Common myeloid progenitor, CD34-positive (primary cell): Measurements from ENCODE around the gene RELL2.

Experiments
- CTCF ChIA-PET: fragments of 350-600 bp; sonication (Branson Sonifier 250); formaldehyde crosslinking; loops from one replicate; lab custom pipeline; 2021; ENCODE audit warnings: antibody characterized with exemption; lab: Charles Lee
- POLR2A ChIA-PET: fragments of 350-600 bp; sonication (Branson Sonifier 250); formaldehyde crosslinking; loops from one replicate; lab custom pipeline; 2021; ENCODE audit warnings: antibody characterized with exemption; lab: Charles Lee
- DNase-seq, 3 donors: peaks; one replicate each; pipeline versions ENCODE4 v3.0.0 to v3.0.0-alpha.2; 2013
- H3K27ac ChIP-seq, 2 experiments: 1 replicate in 1 of 2; 2 replicates in 1 of 2; pipeline ENCODE4 v1.7.0; 2013; ENCODE audit warnings: inconsistent platforms in 2 of 2, low read length in 2 of 2, mild to moderate bottlenecking in 2 of 2, low read depth in 1 of 2, moderate library complexity in 1 of 2; ENCODE audit not compliant: severe bottlenecking in 2 of 2, insufficient read depth in 1 of 2, poor library complexity in 1 of 2
- H3K27me3 ChIP-seq, 5 experiments: replicated peaks in 2 of 5; 1 replicate in 3 of 5; 2 replicates in 2 of 5; pipeline versions ENCODE4 v1.6.1 to v1.7.0; 2013; ENCODE audit warnings: low read length in 4 of 5, mild to moderate bottlenecking in 2 of 5, moderate library complexity in 2 of 5, inconsistent platforms in 1 of 5; ENCODE audit not compliant: insufficient read depth in 5 of 5, control insufficient read depth in 4 of 5
- H3K36me3 ChIP-seq, 4 experiments: 1 replicate in 2 of 4; 2 replicates in 2 of 4; pipeline versions ENCODE4 v1.6.1 to v1.7.0; 2013; ENCODE audit warnings: low read length in 3 of 4, control low read depth in 1 of 4, mild to moderate bottlenecking in 1 of 4; ENCODE audit not compliant: control insufficient read depth in 4 of 4, insufficient read depth in 4 of 4
- H3K4me1 ChIP-seq, 4 experiments: 1 replicate in 3 of 4; 2 replicates in 1 of 4; pipeline versions ENCODE4 v1.6.1 to v1.7.1; 2013; ENCODE audit warnings: low read length in 3 of 4, mild to moderate bottlenecking in 3 of 4, control low read depth in 1 of 4, inconsistent platforms in 1 of 4, moderate library complexity in 1 of 4; ENCODE audit not compliant: control insufficient read depth in 4 of 4, insufficient read depth in 4 of 4; ENCODE audit errors: control extremely low read depth in 1 of 4
- H3K4me3 ChIP-seq, 7 experiments: 1 replicate in 4 of 7; 2 replicates in 3 of 7; pipeline versions ENCODE4 v1.5.1 to v1.7.0; 2013; ENCODE audit warnings: mild to moderate bottlenecking in 7 of 7, low read length in 6 of 7, moderate library complexity in 6 of 7, inconsistent platforms in 2 of 7, low read depth in 2 of 7, control low read depth in 1 of 7; ENCODE audit not compliant: insufficient read depth in 4 of 7, control insufficient read depth in 1 of 7; ENCODE audit errors: extremely low read depth in 1 of 7
- H3K9me3 ChIP-seq, 5 experiments: 1 replicate in 4 of 5; 2 replicates in 1 of 5; pipeline versions ENCODE4 v1.6.1 to v1.7.1; 2013; ENCODE audit warnings: low read length in 4 of 5, mild to moderate bottlenecking in 2 of 5, inconsistent platforms in 1 of 5, low read depth in 1 of 5, moderate library complexity in 1 of 5; ENCODE audit not compliant: control insufficient read depth in 4 of 5, insufficient read depth in 2 of 5; ENCODE audit errors: control extremely low read depth in 1 of 5
- WGBS: methylation state at CpG from one replicate; pipeline ENCODE4 v1.1.5; 2013; ENCODE audit not compliant: insufficient coverage; 5-methylcytosine and 5-hydroxymethylcytosine counted together

Gene RELL2

GRCh38 chr5:141598391-141599345, 38.1 kb upstream of the RELL2 start:
- WGBS: no CpG with 5 or more reads among the region's 3 CpGs
- H3K4me1 ChIP-seq: peaks cover under 1 to 19% (median 3%) of the 10 kb centered on the region in 4 experiments
- no peak overlapping the region for H3K4me3 ChIP-seq
- no peak overlapping the region for H3K27ac ChIP-seq
- H3K9me3 ChIP-seq: peaks cover 0 to 14% (median 2%) of the 10 kb centered on the region in 5 experiments
- DNase-seq: peak in 1 of 3 donors; percentile 24
- peaks cover 0 to 32% (median 7%) of the 10 kb centered on the region in 4 experiments for H3K36me3 ChIP-seq
- CTCF ChIA-PET: interaction anchor here (0.9 to 9.0 kb wide), 12 partner anchors 8 to 38 kb away, joined by 3 to 88 read pairs (median 4); partner anchors contain the start of genes DIAPH1, HDAC3 and RELL2
- no peaks in the 10 kb centered on the region for H3K27me3 ChIP-seq
- POLR2A ChIA-PET: interaction anchor here (0.5 to 1.3 kb wide), 3 partner anchors 11 to 894 kb away, joined by 3 to 6 read pairs (median 4); no protein-coding TSS in a partner anchor

- DNase-seq: no peak
- H3K9me3 ChIP-seq: peaks cover 0 to 20% (median 8%) of the 10 kb centered on the region in 5 experiments
- no CpG with 5 or more reads among the region's 1 CpG for WGBS
- peaks cover 18 to 44% (median 30%) of the 10 kb centered on the region in 4 experiments for H3K4me1 ChIP-seq
- H3K27ac ChIP-seq: no peak overlapping the region
- H3K27me3 ChIP-seq: no peaks in the 10 kb centered on the region
- peaks cover 0 to 33% (median 4%) of the 10 kb centered on the region in 4 experiments for H3K36me3 ChIP-seq
- ChIA-PET CTCF (interaction anchor here (1.1 to 9.0 kb wide), 6 partner anchors 10 to 62 kb away, joined by 3 to 88 read pairs (median 6); partner anchors contain the start of gene DIAPH1), POLR2A (interaction anchor here (1.1 kb wide), 1 partner anchor 16 kb away, joined by 3 read pairs; the partner anchor contains the start of gene DIAPH1)
- peak overlapping the region in 1 of 7 experiments; percentile 2 for H3K4me3 ChIP-seq
Observed at GRCh38 chr5:141602606-141603005, 34.2 kb upstream of the RELL2 start.

- peaks cover 0 to 32% (median 4%) of the 10 kb centered on the region in 4 experiments for H3K36me3 ChIP-seq
- peak overlapping the region; percentile 0 to 74 for H3K27ac ChIP-seq
- peak overlapping the region in 2 of 7 experiments; percentile 7 to 44 for H3K4me3 ChIP-seq
- peak in 2 of 3 donors; percentile 61 to 62 for DNase-seq
- peaks cover 0 to 17% (median 8%) of the 10 kb centered on the region in 5 experiments for H3K9me3 ChIP-seq
- H3K4me1 ChIP-seq: peaks cover 28 to 54% (median 42%) of the 10 kb centered on the region in 4 experiments
- WGBS: 92% methylated on average over 3 of the region's 6 CpGs
- POLR2A ChIA-PET: no interaction called here
- CTCF ChIA-PET: interaction anchor here (1.0 to 9.0 kb wide), 4 partner anchors 11 to 40 kb away, joined by 3 to 88 read pairs (median 14); partner anchors contain the start of gene DIAPH1
- H3K27me3 ChIP-seq: no peaks in the 10 kb centered on the region
Observed at GRCh38 chr5:141603923-141604717, 32.7 kb upstream of the RELL2 start.

- peaks cover 0 to 32% (median 4%) of the 10 kb centered on the region in 4 experiments for H3K36me3 ChIP-seq
- H3K27me3 ChIP-seq: no peaks in the 10 kb centered on the region
- peak; percentile 97 to 100 (median 99) for DNase-seq
- ChIA-PET CTCF (interaction anchor here (0.6 to 5.3 kb wide), 5 partner anchors 9 to 39 kb away, joined by 3 to 60 read pairs (median 5); partner anchors contain the start of gene DIAPH1), POLR2A (interaction anchor here (1.0 to 1.3 kb wide), 2 partner anchors 9 to 12 kb away, joined by 5 to 8 read pairs; no protein-coding TSS in a partner anchor)
- peaks cover 0 to 17% (median 8%) of the 10 kb centered on the region in 5 experiments for H3K9me3 ChIP-seq
- H3K4me3 ChIP-seq: peak overlapping the region in 4 of 7 experiments; percentile 33 to 56 (median 46)
- WGBS: 0% methylated on average over 5 of the region's 6 CpGs
- H3K27ac ChIP-seq: peak overlapping the region in 1 of 2 experiments; percentile 74
- H3K4me1 ChIP-seq: peaks cover 32 to 63% (median 45%) of the 10 kb centered on the region in 4 experiments
Observed at GRCh38 chr5:141605523-141606277, 31.1 kb upstream of the RELL2 start.

- H3K9me3 ChIP-seq: peaks cover 0 to 13% (median 8%) of the 10 kb centered on the region in 5 experiments
- WGBS: 86% methylated on average over 2 of the region's 2 CpGs
- peaks cover 0 to 36% (median 5%) of the 10 kb centered on the region in 4 experiments for H3K36me3 ChIP-seq
- DNase-seq: no peak
- H3K27ac ChIP-seq: peak overlapping the region; percentile 26 to 74
- H3K4me1 ChIP-seq: peaks cover 36 to 61% (median 47%) of the 10 kb centered on the region in 4 experiments
- POLR2A ChIA-PET: interaction anchor here (0.9 kb wide), 1 partner anchor 10 kb away, joined by 4 read pairs; no protein-coding TSS in a partner anchor
- H3K27me3 ChIP-seq: no peaks in the 10 kb centered on the region
- CTCF ChIA-PET: interaction anchor here (0.8 to 5.3 kb wide), 7 partner anchors 10 to 354 kb away, joined by 3 to 60 read pairs (median 4); partner anchors contain the start of genes DIAPH1, HDAC3 and RELL2
- peak overlapping the region in 1 of 7 experiments; percentile 1 for H3K4me3 ChIP-seq
Observed at GRCh38 chr5:141608046-141608445, 28.8 kb upstream of the RELL2 start.
